GM12873 (cell line): ENCODE results near the gene RHOC.

ENCODE experiments used
- CTCF ChIP-seq: IDR thresholded peaks from 2 replicates; pipeline ENCODE4 v1.5.1; 2012; ENCODE audit warnings: low read depth, mild to moderate bottlenecking, moderate library complexity, low read length, control low read depth; ENCODE audit not compliant: insufficient read depth; ENCODE audit errors: missing control alignments

RHOC gene

DNA sequence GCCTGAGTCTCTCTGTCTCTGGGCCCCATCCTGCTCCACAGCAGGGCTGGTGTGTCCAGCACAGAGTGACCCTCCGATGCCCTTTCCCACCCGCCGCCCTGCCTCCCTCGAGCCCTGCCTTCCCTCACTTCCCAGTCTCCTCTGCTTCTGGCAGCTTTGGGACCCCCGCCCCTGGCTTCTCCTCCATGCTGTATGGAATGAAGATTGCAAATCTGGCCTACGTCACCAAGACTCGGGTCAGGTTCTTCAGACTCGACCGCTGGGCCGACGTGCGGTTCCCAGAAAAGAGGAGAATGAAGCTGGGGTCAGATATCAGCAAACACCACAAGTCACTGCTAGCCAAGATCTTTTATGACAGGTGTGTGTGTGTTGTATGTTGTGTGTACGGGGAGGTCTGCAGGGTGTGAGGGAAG, 18.1 kb downstream of the RHOC start:
- TF ChIP-seq CTCF, result no peak

- TF ChIP-seq CTCF, result no peak
Observed at GRCh38 chr1:112687785-112688496, 19.0 kb downstream of the RHOC start.

- TF ChIP-seq CTCF, result no peak
Observed at GRCh38 chr1:112687361-112687760, 19.6 kb downstream of the RHOC start.

GRCh38 chr1:112686835-112687234, 20.1 kb downstream of the RHOC start:
- TF ChIP-seq CTCF, result no peak

- TF ChIP-seq CTCF, result no peak
Observed at GRCh38 chr1:112686417-112686816, 20.5 kb downstream of the RHOC start.

- no peak for TF ChIP-seq CTCF
Observed at GRCh38 chr1:112685913-112686312, 21.0 kb downstream of the RHOC start.

GRCh38 chr1:112678605-112679004, 28.3 kb downstream of the RHOC start:
- TF ChIP-seq CTCF, result no peak
